Brain microvascular endothelial cell (primary cell): ENCODE measurements around the gene PPIL6.

ENCODE experiments used
- DNase-seq: peaks from one replicate; pipeline ENCODE4 v3.0.0-alpha.2; 2020
- H3K27ac ChIP-seq: fragments of 250-450 bp; sonication (Bioruptor Pico); 2 replicates; pipeline ENCODE4 v1.5.1; 2020; ENCODE audit warnings: mild to moderate bottlenecking, moderate library complexity
- H3K27me3 ChIP-seq: fragments of 250-450 bp; sonication (Bioruptor Pico); replicated peaks from 2 replicates; pipeline ENCODE4 v1.5.1; 2020; ENCODE audit warnings: mild to moderate bottlenecking
- H3K36me3 ChIP-seq: fragments of 250-450 bp; sonication (Bioruptor Pico); replicated peaks from 2 replicates; pipeline ENCODE4 v1.5.1; 2020; ENCODE audit warnings: mild to moderate bottlenecking
- H3K4me3 ChIP-seq: 2 replicates; pipeline ENCODE4 v1.5.1; 2011; ENCODE audit warnings: low read depth, mild to moderate bottlenecking, control low read depth, low read length, moderate library complexity
- CTCF ChIP-seq: IDR thresholded peaks from 2 replicates; pipeline ENCODE4 v1.5.1; 2011; ENCODE audit warnings: low read depth, mild to moderate bottlenecking, moderate library complexity, low read length, control low read depth, inconsistent platforms; ENCODE audit errors: missing control alignments
- in situ Hi-C: cut with HindIII; loops from 2 replicates; pipeline ENCODE4 v1.10.0; 2017; ENCODE audit warnings: low sequenced_read_pairs, low pct_ligation_motif_present

The PPIL6 gene

DNA sequence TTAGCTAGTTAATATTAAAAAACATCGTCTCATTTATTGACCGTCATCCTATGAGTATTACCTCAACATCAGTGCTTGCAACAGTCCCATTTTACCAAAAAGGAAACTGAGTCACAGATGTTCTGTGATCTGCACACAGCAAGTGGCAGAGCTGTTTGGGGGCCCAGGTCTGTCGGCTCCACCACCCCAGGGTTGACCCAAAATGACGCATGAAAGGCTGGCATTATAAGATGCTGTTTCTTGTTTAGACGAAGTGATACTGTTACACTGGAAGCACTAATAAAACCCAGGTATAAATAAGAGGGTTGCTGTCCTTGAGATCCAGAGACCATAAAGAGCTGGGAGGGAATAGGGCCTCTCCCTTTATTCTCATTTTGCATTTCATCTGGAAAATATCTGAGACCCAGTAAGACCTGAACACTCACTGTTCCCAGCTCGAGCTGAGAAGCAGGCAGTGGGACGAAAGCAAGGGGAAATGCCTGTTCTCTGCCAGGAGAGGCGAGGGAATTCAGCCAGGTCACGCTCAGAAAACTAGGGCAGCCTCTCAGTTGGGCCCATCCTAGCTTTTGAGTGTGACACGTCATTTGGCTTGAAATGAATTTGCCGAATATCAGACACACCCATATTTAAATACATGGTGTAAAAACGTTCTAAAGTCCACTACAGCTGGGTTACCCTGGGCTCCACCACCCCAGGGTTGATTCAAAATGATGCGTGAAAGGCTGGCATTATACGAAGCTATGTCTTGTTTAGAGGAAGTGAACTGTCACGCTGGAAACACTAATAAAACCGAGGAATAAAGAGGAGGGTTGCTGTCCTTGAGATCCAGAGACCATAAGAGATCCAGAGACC is 16.5 kb upstream of the PPIL6 start:
- no peak overlapping the region for H3K27ac ChIP-seq
- DNase-seq = no peak

DNA sequence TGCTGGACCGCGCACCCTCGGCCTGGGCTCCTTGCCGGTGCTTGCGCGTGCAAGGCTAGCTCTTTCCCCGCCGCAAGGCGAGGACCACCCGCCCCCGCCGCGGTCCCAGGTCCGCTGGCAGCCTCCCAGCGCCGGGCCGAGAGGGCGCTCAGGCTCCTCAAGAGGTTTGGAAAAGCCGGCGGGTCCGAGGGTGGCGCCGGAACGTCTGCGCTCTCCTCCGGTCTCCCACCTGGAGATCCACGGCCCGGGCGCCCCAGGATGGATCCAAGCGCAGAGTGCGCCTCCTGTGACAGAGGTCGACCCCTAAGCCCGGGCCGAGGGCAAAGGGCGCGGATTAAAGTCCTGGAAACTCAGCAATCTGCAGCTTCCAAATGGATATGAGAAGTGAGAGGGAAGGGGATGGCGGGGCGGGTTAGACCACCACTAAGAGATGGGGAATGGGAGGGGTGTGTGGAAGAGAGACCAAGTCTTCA is 15.7 kb upstream of the PPIL6 start:
- H3K4me3 ChIP-seq = peak overlapping the region; percentile 88
- H3K36me3 ChIP-seq = peaks cover 23% of the 10 kb centered on the region
- DNase-seq = no peak
- no peak for TF ChIP-seq CTCF
- H3K27me3 ChIP-seq = no peaks in the 10 kb centered on the region
- in situ Hi-C loops = no loop called here
- H3K27ac ChIP-seq = peak overlapping the region; percentile 4

More for the DNA sequence above, 16.5 kb upstream of the PPIL6 start:
- H3K4me3 ChIP-seq = peak overlapping the region; percentile 88
- in situ Hi-C loops = no loop called here
- H3K36me3 ChIP-seq = peaks cover 19% of the 10 kb centered on the region
- no peaks in the 10 kb centered on the region for H3K27me3 ChIP-seq
- no peak for TF ChIP-seq CTCF

DNA sequence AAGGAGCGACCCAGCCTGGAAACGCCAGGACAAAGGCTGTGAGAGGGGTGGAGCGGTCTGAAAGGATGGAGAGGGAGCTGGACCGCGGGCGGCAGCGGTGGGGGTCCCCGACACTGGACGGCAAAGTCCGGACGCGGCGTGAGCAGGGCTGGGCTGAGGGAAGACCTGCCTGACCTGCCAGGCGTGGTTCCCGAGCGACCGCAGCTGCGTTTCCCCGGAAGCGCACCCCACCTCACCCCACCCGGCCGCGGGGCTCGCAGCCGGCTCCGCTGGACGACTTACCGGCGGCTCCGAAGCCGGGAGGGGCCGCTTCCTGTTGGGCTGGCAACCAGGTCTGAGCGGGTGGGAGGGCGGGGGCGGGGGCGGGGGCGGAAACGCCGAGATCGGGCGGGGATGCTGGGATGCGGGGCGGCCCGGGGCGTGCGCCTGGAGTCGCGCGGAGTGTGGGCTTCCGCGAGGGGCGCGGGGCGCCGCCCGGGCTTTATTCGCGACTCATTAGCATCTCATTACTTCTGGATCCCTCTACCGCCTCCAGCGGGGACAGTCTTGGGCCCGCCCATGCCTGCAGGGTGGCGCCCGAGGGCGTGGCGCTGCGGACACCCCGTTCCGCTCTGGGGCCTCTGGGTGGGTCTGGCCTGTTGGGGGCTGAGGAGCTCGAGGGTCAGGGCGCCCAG is 15.1 kb upstream of the PPIL6 start, which contains the start of gene MICAL1:
TSS of gene MICAL1 (minus strand) at position 336 of the 674 bp plus-strand sequence. CDS start 1,576 bp downstream, outside the sequence.
- in situ Hi-C loops = no loop called here
- Histone ChIP-seq H3K27me3 (no peaks in the 10 kb centered on the region), H3K36me3 (peaks cover 22% of the 10 kb centered on the region), H3K27ac (peak within 1 kb of the TSS; percentile 45), H3K4me3 (peak within 1 kb of the TSS; percentile 88)
- peak; percentile 38 for DNase-seq
- TF ChIP-seq CTCF = peak; percentile 58

- in situ Hi-C loops = no loop called here
- Histone ChIP-seq H3K4me3 (peak overlapping the region; percentile 88), H3K36me3 (peaks cover 24% of the 10 kb centered on the region), H3K27me3 (no peaks in the 10 kb centered on the region), H3K27ac (peak overlapping the region; percentile 45)
- DNase-seq = peak; percentile 14
- no peak for TF ChIP-seq CTCF
Observed at GRCh38 chr6:109454496-109455436, 14.3 kb upstream of the PPIL6 start.

DNA sequence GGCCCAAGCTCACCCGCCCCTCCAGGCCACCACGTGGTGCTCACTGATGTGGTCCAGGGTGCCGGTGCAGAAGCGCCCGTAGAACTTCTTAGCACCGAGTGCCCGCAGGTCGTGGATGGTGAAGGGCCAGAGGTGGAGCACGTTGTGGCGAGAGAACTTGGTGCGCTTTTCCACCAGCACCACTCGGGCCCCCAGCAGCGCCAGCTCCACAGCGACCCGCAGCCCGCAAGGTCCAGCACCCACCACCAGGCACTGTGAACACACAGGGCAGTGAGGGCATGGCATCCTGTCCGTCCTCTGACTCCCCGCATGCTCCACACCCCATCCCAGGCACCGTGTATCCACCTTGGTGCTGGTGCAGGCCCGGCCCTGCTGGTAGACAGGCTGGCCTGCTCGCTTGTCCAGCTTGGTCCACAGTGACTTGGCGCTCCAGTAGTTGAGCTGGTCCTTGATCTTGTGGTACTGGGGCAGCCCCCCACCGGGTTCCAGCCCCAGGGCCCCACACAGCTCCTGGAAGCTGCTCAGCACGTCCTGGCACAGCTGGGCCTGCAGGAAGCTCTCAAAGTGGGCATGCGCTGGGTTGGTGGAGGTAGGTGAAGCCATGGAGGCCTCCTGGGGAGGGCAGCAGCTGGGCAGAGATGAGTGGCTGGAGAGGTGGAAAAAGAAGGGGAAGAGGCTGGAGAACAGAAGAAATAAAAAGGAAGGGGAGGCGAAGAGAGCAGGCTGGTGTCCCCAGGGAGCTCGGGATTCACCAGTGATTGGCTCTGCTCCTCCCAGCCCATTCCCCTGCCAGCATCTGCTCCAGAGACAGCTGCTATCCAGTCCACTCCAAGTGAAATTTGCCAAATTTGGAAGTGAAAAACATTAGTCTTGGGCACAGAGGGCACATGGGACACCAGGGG is 13.4 kb upstream of the PPIL6 start:
- in situ Hi-C loops = no loop called here
- DNase-seq = no peak
- Histone ChIP-seq H3K27ac (no peak overlapping the region), H3K27me3 (no peaks in the 10 kb centered on the region), H3K36me3 (peaks cover 31% of the 10 kb centered on the region), H3K4me3 (peak overlapping the region; percentile 88)
- TF ChIP-seq CTCF = no peak
